Stimulated activated CD4-positive, alpha-beta T cell treated with anti-CD3 and anti-CD28 coated beads, TNF-alpha, amount 100 ng/mL, for 4 hours (primary cell): Measurements from ENCODE around the gene GGTLC2.

ENCODE experiments used
- DNase-seq, 3 experiments: peaks; one replicate each; pipeline ENCODE4 v3.0.0-alpha.2; 2020; ENCODE audit warnings: low read depth in 3 of 3

GGTLC2 gene

DNA sequence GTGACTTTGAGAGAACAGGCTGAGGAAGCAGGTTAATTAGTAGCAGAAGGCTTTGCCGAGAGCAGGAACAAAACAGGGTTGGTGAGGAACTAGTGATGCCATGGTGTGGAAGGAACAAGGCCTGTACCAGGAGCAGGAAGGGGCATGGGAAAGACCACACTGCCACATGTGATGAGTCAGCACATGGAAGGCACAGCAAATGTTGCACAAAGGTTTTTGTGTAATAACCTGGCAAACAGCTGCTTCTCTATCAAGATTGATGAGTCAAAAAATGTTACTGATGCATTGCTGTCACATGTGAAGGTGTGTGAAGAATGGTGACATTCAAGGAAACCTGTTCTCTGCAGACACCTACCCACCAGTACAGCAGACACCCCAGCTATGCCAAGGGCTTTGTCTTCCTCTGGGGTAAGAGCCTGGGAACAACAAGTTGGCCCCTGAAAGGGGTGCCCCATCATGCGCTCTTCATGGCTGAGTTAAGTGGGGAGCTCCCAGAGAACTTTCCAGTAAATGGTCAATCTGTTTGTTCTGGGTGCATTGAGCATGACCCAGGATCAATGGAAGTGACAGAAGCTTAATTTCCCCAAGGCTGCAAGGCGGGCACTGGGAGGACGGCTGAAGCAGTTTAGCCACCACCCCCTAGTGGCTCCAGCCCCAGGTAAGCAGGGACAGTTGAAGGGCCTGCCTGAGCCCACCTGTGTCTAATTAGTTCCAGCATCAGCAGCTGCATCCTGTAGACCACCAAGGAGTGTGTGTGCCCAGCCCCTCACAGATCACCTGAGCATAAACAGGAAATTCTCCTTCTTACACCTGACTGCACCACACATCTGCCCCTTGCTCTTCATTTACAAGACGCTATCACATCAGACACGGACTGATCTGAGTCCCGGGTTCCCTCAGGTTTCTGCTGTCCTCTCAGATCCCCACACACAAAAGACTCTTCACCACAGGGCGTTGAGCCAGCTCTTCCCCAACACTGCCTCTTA is 47.6 kb downstream of the GGTLC2 start:
- DNase-seq = no peak

DNA sequence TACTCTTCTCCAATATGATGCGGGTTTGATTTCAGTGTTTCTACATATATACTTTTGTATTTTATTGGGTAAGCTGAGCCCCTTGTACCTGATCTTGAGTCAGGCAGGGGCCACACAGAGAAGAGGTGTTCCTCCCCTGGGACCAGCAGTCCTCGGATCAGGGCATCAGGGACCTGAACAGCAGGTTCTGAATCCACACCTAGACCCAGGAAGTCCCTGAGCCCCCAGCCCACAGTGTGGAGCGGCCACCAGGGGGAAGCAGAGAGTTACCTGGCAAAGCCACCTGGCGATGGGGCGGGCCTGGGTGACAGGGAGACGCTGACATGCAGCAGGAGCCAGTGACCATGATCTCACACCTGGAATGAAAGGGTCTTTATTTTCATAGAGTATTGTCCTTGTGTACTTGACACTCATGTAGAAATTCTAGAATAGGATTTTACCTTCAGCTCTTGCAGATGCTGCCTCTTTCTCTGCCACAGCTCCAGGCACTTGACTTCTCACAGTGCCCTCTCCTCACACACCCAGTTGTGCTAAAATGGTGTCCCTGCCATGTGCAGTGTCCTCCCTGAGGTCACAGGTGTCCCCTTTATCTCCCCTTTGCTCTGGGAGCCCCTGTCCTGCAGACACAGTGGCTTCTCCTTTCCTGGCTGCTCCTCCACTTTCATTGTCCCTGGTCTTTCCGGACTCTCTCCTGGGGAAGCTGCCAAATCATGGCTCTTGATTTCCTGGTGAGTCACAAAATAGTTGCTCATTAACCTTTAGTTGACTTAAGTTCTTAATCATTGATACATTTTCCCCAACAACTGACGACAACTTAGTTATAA is 48.5 kb downstream of the GGTLC2 start:
- DNase-seq = peak; percentile 41 to 42 (median 41)

DNA sequence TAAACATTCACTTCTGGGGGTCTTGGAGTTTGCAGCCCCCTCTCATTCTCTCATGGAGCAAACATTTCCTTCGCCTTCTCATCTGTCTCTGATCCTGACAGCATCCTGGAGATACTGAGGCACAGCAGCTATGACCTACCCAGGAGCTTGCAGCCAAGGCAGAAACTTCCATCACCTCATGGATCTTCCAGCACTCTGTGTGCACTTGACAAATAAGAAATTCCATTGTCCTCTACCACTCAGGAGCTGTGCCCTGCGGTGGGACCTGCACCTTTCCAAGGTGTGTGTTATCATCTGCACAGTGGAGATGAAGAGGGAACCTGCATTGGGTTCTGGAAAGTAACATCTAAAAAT is 49.1 kb downstream of the GGTLC2 start:
- DNase-seq = no peak

DNA sequence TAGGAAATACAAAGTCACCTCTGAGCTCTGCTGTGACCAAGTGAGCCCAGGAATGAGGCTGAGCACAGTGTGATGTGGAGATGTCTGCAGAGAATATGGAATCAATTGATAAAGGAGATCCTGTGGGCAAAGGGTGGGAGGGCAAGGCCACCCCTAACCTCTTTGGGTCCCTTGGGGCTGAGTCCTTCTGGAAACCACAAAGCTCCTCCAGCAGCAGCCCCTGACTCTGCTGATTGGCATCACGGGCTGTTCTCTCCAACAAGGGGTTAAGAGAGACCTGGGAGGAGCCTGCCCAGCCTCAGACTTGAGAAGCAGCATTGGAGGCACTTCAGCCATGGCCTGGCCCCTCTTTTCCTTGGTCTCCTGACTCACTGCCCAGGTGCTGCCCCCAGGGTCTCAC is 49.7 kb downstream of the GGTLC2 start:
- no peak for DNase-seq

DNA sequence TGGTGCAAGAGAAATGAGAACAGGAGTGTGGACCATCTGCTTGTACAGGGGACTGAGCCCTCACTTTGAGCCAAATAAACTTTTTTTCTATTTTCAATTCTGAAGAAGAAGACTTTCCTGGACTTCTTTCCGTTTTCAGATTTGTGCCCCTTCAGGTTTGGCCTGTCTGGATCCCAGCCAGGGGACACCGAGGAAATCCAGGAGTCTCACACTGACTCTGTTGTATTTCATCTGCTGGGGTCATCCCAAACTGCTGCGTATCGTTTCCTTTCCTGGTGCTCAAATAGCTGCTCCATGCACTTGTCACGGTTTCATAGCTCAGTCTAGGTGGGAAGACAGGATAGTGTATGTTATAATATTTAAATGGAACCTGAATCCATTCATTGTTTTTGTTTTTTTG is 51.7 kb downstream of the GGTLC2 start:
- no peak for DNase-seq
